ENCODE measurements around the gene KLHL42.

Gene KLHL42

GRCh38 chr12:27810756-27811155, 30.7 kb downstream of the KLHL42 start:
- Histone ChIP-seq H3K27me3 (peaks cover 11% of the 10 kb centered on the region), H3K27ac (no peak overlapping the region), H3K4me3 (ENCODE audit: low read depth in 1 of 2, low read length in 1 of 2) (no peak overlapping the region), H3K4me1 (ENCODE audit: control insufficient read depth in 1 of 2, insufficient read depth in 1 of 2, low read depth in 1 of 2, low read length in 1 of 2) (peaks cover 4 to 10% of the 10 kb centered on the region in 2 experiments), H3K9me3 (no peaks in the 10 kb centered on the region), H3K36me3 (no peaks in the 10 kb centered on the region)
- no peak for TF ChIP-seq CTCF (IDR thresholded peaks at IDR 0.05)

- peaks cover 0 to 4% of the 10 kb centered on the region in 2 experiments for H3K4me1 ChIP-seq (ENCODE audit: control insufficient read depth in 1 of 2, insufficient read depth in 1 of 2, low read depth in 1 of 2, low read length in 1 of 2)
- H3K27me3 ChIP-seq: peaks cover 11% of the 10 kb centered on the region
- no peak for TF ChIP-seq CTCF (IDR thresholded peaks at IDR 0.05)
- no peak overlapping the region for H3K4me3 ChIP-seq (ENCODE audit: low read depth in 1 of 2, low read length in 1 of 2)
- no peaks in the 10 kb centered on the region for H3K9me3 ChIP-seq
- H3K36me3 ChIP-seq: no peaks in the 10 kb centered on the region
- H3K27ac ChIP-seq: no peak overlapping the region
These were observed 32.5 kb downstream of the KLHL42 start for GRCh38 chr12:27812502-27812901.

GRCh38 chr12:27814411-27814810, 34.4 kb downstream of the KLHL42 start:
- no peaks in the 10 kb centered on the region for H3K36me3 ChIP-seq
- no peak overlapping the region for H3K27ac ChIP-seq
- H3K4me1 ChIP-seq (ENCODE audit: control insufficient read depth in 1 of 2, insufficient read depth in 1 of 2, low read depth in 1 of 2, low read length in 1 of 2): peaks cover 0 to 4% of the 10 kb centered on the region in 2 experiments
- H3K4me3 ChIP-seq (ENCODE audit: low read depth in 1 of 2, low read length in 1 of 2): no peak overlapping the region
- H3K9me3 ChIP-seq: no peaks in the 10 kb centered on the region
- TF ChIP-seq CTCF (IDR thresholded peaks at IDR 0.05): no peak
- H3K27me3 ChIP-seq: peaks cover 11% of the 10 kb centered on the region

- no peak for TF ChIP-seq CTCF (IDR thresholded peaks at IDR 0.05)
- no peak overlapping the region for H3K4me3 ChIP-seq (ENCODE audit: low read depth in 1 of 2, low read length in 1 of 2)
- H3K27ac ChIP-seq: no peak overlapping the region
- H3K9me3 ChIP-seq: no peaks in the 10 kb centered on the region
- no peaks in the 10 kb centered on the region for H3K36me3 ChIP-seq
- peaks cover 0 to 4% of the 10 kb centered on the region in 2 experiments for H3K4me1 ChIP-seq (ENCODE audit: control insufficient read depth in 1 of 2, insufficient read depth in 1 of 2, low read depth in 1 of 2, low read length in 1 of 2)
- H3K27me3 ChIP-seq: peaks cover 11% of the 10 kb centered on the region
These were observed 35.0 kb downstream of the KLHL42 start for GRCh38 chr12:27814851-27815591.

GRCh38 chr12:27817766-27818165, 37.7 kb downstream of the KLHL42 start:
- Histone ChIP-seq H3K9me3 (no peaks in the 10 kb centered on the region), H3K4me1 (ENCODE audit: control insufficient read depth in 1 of 2, insufficient read depth in 1 of 2, low read depth in 1 of 2, low read length in 1 of 2) (peaks cover 7 to 18% of the 10 kb centered on the region in 2 experiments), H3K27ac (no peak overlapping the region), H3K36me3 (no peaks in the 10 kb centered on the region), H3K27me3 (no peaks in the 10 kb centered on the region), H3K4me3 (ENCODE audit: low read depth in 1 of 2, low read length in 1 of 2) (no peak overlapping the region)
- no peak for TF ChIP-seq CTCF (IDR thresholded peaks at IDR 0.05)
